ENCODE results near the gene HBZ. TPM values are rescaled to one million over a fixed set of nuclear protein-coding genes. Genes with fewer than 3 reads are reported as not detected.
"Not testable (repeated sequence)": the region's sequence is repeated elsewhere in the genome, so short reads cannot be mapped to it uniquely, and the experiment has no call there.

Gene HBZ
- total and polyA plus RNA-seq, 2 of the 13 experiments (the other 11 are each of a cell fraction or from before 2014, with no cell fraction given): 0.21 TPM; not detected in 1

- in situ Hi-C loops (cut with HindIII; ENCODE audit: extremely low pct_ligation_motif_present, low pct_unique_long_range_greater_than_20kb): no loop called here
- WGBS (ENCODE audit: low lambda C conversion rate): 10% methylated on average over 8 of the region's 9 CpGs
- no peak overlapping the region for H3K4me3 ChIP-seq (replicated peaks in 1 of 3; ENCODE audit: insufficient read depth in 1 of 3, low read depth in 2 of 3, low read length in 3 of 3)
- no peak overlapping the region for H3K4me2 ChIP-seq (ENCODE audit: low read depth, low read length)
- intact Hi-C loops (cut with micrococcal nuclease; ENCODE audit: unreplicated experiment): no loop called here
- no TSS peak for BruUV-seq (replicated peaks)
- no peaks in the 10 kb centered on the region for H3K79me2 ChIP-seq (ENCODE audit: insufficient read depth, low read length)
- no peaks in the 10 kb centered on the region for H4K20me1 ChIP-seq (ENCODE audit: insufficient read depth, low read length)
- DNase-seq (ENCODE audit: low spot score) (no peak), FAIRE-seq (no peak), ATAC-seq (no peak)
- H3K4me1 ChIP-seq (ENCODE audit: insufficient read depth, low read length): peaks cover 5% of the 10 kb centered on the region; the same call in 1 of the 2 replicates
- ChIA-PET CTCF (ENCODE audit: low intra/inter-chr PET ratio, low total read pairs) (no interaction called here), POLR2A (no interaction called here)
- H3K9ac ChIP-seq (ENCODE audit: insufficient read depth, low read depth, low read length): no peak overlapping the region
- peaks cover 2 to 32% of the 10 kb centered on the region in 2 experiments; a peak in 4 of 5 replicates for H3K27me3 ChIP-seq (ENCODE audit: control insufficient read depth in 1 of 2, insufficient read depth in 2 of 2, low read length in 2 of 2)
- TF ChIP-seq NCOR1 (IDR thresholded peaks at IDR 0.05; ENCODE audit: borderline replicate concordance, low read length): no peak
- no peak for TF ChIP-seq ZBTB37 (CRISPR knock-in tag; IDR thresholded peaks at IDR 0.05)
- TF ChIP-seq ZNF644 (CRISPR knock-in tag; IDR thresholded peaks at IDR 0.05; ENCODE audit: low read depth): no peak
- TF ChIP-seq TCF12 (IDR thresholded peaks at IDR 0.05): no peak
- no peak for TF ChIP-seq TCF12 (CRISPR knock-in tag; IDR thresholded peaks at IDR 0.05)
- no peak for TF ChIP-seq FLYWCH1 (CRISPR knock-in tag; IDR thresholded peaks at IDR 0.05)
- no peak for TF ChIP-seq ZNF451 (CRISPR knock-in tag; IDR thresholded peaks at IDR 0.05)
- no peak for TF ChIP-seq ZNF12 (CRISPR knock-in tag; IDR thresholded peaks at IDR 0.05)
- no peak for TF ChIP-seq HNF4G (IDR thresholded peaks at IDR 0.05; ENCODE audit: borderline replicate concordance, low read depth, low read length)
- no peak for TF ChIP-seq HNF4G (CRISPR knock-in tag; IDR thresholded peaks at IDR 0.05; ENCODE audit: borderline replicate concordance, low read depth)
- TF ChIP-seq LBX2 (CRISPR knock-in tag; IDR thresholded peaks at IDR 0.05; ENCODE audit: borderline replicate concordance): no peak
- TF ChIP-seq ZNF274 (CRISPR knock-in tag; IDR thresholded peaks at IDR 0.05): no peak
- no peak for TF ChIP-seq ZNF580 (CRISPR knock-in tag; IDR thresholded peaks at IDR 0.05; ENCODE audit: borderline replicate concordance, low read depth)
- no peak for TF ChIP-seq ATF4 (CRISPR knock-in tag; IDR thresholded peaks at IDR 0.05)
- no peak for TF ChIP-seq SMAD9 (CRISPR knock-in tag; IDR thresholded peaks at IDR 0.05)
- no peak for TF ChIP-seq ZNF296 (CRISPR knock-in tag; conservative IDR thresholded peaks at IDR 0.05)
- no peaks in the 10 kb centered on the region for H3K9me3 ChIP-seq (ENCODE audit: low read length)
- no peaks in the 10 kb centered on the region for H3K36me3 ChIP-seq (replicated peaks in 1 of 2; ENCODE audit: control insufficient read depth in 1 of 2, insufficient read depth in 2 of 2, low read length in 2 of 2)
- H3K27ac ChIP-seq (ENCODE audit: extremely low read length, insufficient read depth, low read length): no peak overlapping the region
- no peak overlapping the region for H2AFZ ChIP-seq (ENCODE audit: low read length)
Measured at GRCh38 chr16:149024-149660, 3.3 kb upstream of the HBZ start.

GRCh38 chr16:153129-153521, 681 bp downstream of the HBZ start:
- POLR2A ChIA-PET; H3K9me3 ChIP-seq (ENCODE audit: low read length); H3K9ac ChIP-seq (ENCODE audit: insufficient read depth, low read depth, low read length); BruUV-seq (replicated peaks); H4K20me1 ChIP-seq (ENCODE audit: insufficient read depth, low read length); DNase-seq (ENCODE audit: low spot score); H3K4me1 ChIP-seq (ENCODE audit: insufficient read depth, low read length); intact Hi-C loops (cut with micrococcal nuclease; ENCODE audit: unreplicated experiment); H2AFZ ChIP-seq (ENCODE audit: low read length); H3K36me3 ChIP-seq (replicated peaks in 1 of 2; ENCODE audit: control insufficient read depth in 1 of 2, insufficient read depth in 2 of 2, low read length in 2 of 2); H3K79me2 ChIP-seq (ENCODE audit: insufficient read depth, low read length); in situ Hi-C loops (cut with HindIII; ENCODE audit: extremely low pct_ligation_motif_present, low pct_unique_long_range_greater_than_20kb); CTCF ChIA-PET (ENCODE audit: low intra/inter-chr PET ratio, low total read pairs); H3K4me3 ChIP-seq (replicated peaks in 1 of 3; ENCODE audit: insufficient read depth in 1 of 3, low read depth in 2 of 3, low read length in 3 of 3); H3K27ac ChIP-seq (ENCODE audit: extremely low read length, insufficient read depth, low read length); H3K4me2 ChIP-seq (ENCODE audit: low read depth, low read length): not testable (repeated sequence)
- peak; percentile 56 for FAIRE-seq
- peaks cover 2 to 44% of the 10 kb centered on the region in 2 experiments for H3K27me3 ChIP-seq (ENCODE audit: control insufficient read depth in 1 of 2, insufficient read depth in 2 of 2, low read length in 2 of 2)
- WGBS (ENCODE audit: low lambda C conversion rate): 9% methylated on average over 4 of the region's 6 CpGs
- peak; percentile 71 for ATAC-seq
